Neural cell (in vitro differentiated cells): ENCODE measurements around the gene AFF3.

Experiments used
- EP300 ChIP-seq: fragments of 450-650 bp; conservative IDR thresholded peaks from 2 replicates; pipeline ENCODE4 v1.6.1; 2014; ENCODE audit warnings: antibody characterized with exemption, mild to moderate bottlenecking, moderate library complexity; ENCODE audit not compliant: poor library complexity, severe bottlenecking
- MXI1 ChIP-seq: fragments of 450-650 bp; conservative IDR thresholded peaks from 2 replicates; pipeline ENCODE4 v1.6.1; 2014; ENCODE audit warnings: antibody characterized with exemption, mild to moderate bottlenecking; ENCODE audit not compliant: poor library complexity, severe bottlenecking
- POLR2AphosphoS5 ChIP-seq: IDR thresholded peaks from 2 replicates; pipeline ENCODE4 v1.6.1; 2012
- RAD21 ChIP-seq: fragments of 450-650 bp; conservative IDR thresholded peaks from 2 replicates; pipeline ENCODE4 v1.6.1; 2014; ENCODE audit warnings: antibody characterized with exemption, mild to moderate bottlenecking, moderate library complexity
- TF ChIP-seq, protein P1 (sequence below): fragments of 450-650 bp; IDR thresholded peaks from 2 replicates; pipeline ENCODE4 v1.5.1; 2014; ENCODE audit warnings: antibody characterized with exemption, mild to moderate bottlenecking, moderate library complexity; ENCODE audit not compliant: poor library complexity, severe bottlenecking
- TF ChIP-seq, protein P2 (sequence below): IDR thresholded peaks from 2 replicates; pipeline ENCODE4 v1.6.1; 2012; ENCODE audit warnings: borderline replicate concordance

DNA sequence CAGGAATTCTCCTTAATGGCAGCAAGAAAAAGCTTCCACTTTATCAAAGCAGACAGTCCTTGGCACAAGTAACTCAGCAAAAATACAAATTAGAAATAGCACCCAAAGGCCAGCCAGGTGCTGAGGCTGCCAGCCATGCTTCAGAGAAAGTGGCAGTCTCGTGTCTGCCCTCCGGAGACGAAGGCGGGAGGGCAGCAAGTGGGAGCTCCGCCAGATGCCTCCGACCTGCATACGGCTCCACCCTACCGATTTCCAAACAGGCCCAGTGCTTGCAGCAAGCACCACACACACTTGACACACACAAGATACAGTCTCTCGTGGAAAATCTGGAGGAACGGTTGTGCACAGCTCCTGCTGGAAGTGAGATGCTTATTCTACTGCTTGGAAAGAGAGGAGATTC is 517.7 kb downstream of the AFF3 start:
- TF ChIP-seq, protein P1, sequence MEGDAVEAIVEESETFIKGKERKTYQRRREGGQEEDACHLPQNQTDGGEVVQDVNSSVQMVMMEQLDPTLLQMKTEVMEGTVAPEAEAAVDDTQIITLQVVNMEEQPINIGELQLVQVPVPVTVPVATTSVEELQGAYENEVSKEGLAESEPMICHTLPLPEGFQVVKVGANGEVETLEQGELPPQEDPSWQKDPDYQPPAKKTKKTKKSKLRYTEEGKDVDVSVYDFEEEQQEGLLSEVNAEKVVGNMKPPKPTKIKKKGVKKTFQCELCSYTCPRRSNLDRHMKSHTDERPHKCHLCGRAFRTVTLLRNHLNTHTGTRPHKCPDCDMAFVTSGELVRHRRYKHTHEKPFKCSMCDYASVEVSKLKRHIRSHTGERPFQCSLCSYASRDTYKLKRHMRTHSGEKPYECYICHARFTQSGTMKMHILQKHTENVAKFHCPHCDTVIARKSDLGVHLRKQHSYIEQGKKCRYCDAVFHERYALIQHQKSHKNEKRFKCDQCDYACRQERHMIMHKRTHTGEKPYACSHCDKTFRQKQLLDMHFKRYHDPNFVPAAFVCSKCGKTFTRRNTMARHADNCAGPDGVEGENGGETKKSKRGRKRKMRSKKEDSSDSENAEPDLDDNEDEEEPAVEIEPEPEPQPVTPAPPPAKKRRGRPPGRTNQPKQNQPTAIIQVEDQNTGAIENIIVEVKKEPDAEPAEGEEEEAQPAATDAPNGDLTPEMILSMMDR: no peak
- no peak for TF ChIP-seq EP300
- no peak for TF ChIP-seq POLR2AphosphoS5
- TF ChIP-seq, protein P2, sequence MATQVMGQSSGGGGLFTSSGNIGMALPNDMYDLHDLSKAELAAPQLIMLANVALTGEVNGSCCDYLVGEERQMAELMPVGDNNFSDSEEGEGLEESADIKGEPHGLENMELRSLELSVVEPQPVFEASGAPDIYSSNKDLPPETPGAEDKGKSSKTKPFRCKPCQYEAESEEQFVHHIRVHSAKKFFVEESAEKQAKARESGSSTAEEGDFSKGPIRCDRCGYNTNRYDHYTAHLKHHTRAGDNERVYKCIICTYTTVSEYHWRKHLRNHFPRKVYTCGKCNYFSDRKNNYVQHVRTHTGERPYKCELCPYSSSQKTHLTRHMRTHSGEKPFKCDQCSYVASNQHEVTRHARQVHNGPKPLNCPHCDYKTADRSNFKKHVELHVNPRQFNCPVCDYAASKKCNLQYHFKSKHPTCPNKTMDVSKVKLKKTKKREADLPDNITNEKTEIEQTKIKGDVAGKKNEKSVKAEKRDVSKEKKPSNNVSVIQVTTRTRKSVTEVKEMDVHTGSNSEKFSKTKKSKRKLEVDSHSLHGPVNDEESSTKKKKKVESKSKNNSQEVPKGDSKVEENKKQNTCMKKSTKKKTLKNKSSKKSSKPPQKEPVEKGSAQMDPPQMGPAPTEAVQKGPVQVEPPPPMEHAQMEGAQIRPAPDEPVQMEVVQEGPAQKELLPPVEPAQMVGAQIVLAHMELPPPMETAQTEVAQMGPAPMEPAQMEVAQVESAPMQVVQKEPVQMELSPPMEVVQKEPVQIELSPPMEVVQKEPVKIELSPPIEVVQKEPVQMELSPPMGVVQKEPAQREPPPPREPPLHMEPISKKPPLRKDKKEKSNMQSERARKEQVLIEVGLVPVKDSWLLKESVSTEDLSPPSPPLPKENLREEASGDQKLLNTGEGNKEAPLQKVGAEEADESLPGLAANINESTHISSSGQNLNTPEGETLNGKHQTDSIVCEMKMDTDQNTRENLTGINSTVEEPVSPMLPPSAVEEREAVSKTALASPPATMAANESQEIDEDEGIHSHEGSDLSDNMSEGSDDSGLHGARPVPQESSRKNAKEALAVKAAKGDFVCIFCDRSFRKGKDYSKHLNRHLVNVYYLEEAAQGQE: no peak
- TF ChIP-seq MXI1: no peak
- TF ChIP-seq RAD21: no peak
